GM12878 (cell line): Measurements from ENCODE around the gene NDUFV2. TPM values are rescaled to one million over a fixed set of nuclear protein-coding genes. Genes with fewer than 3 reads are reported as not detected.

Source experiments
- ATAC-seq: fragments of 200-7000 bp; cut with Tn5 transposase; 3 replicates; pipeline ENCODE4 v1.9.1; 2020; ENCODE audit warnings: mild to moderate bottlenecking, moderate library complexity
- BruUV-seq: library from RNA; stranded (reverse); fragments of 400-500 nt; replicated peaks from 2 replicates; lab custom pipeline; 2021; lab: Mats Ljungman, UMichigan
- CTCF ChIA-PET: fragments of 300-600 bp; sonication (Branson Sonifier 250); formaldehyde crosslinking; extraction: SDS; loops from one replicate; lab custom pipeline; 2021; ENCODE audit warnings: inconsistent platforms; lab: Yijun Ruan, JAX
- POLR2A ChIA-PET: fragments of 350-600 bp; formaldehyde crosslinking; extraction: SDS; loops from one replicate; lab custom pipeline; 2021; ENCODE audit warnings: inconsistent platforms; lab: Charles Lee
- RAD21 ChIA-PET: fragments of 300-600 bp; sonication (Branson Sonifier 250); formaldehyde crosslinking; loops from one replicate; lab custom pipeline; 2023; ENCODE audit warnings: antibody characterized with exemption; ENCODE audit not compliant: unreplicated experiment; lab: Charles Lee
- SMC1A ChIA-PET: fragments of 300-600 bp; sonication (Branson Sonifier 250); formaldehyde crosslinking; loops from one replicate; lab custom pipeline; 2023; ENCODE audit not compliant: unreplicated experiment, uncharacterized antibody; lab: Charles Lee
- DNase-seq: peaks from one replicate; pipeline ENCODE4 v3.0.0-alpha.2; 2011; ENCODE audit warnings: low read depth, low spot score
- FAIRE-seq: peaks from 3 replicates; lab custom pipeline; 2011; peaks lifted over from hg19 to GRCh38; lab: Jason Lieb, UNC
- H2AFZ ChIP-seq: 2 replicates; pipeline ENCODE4 v1.6.0; 2011; ENCODE audit warnings: low read depth, low read length, control low read depth; ENCODE audit not compliant: control insufficient read depth
- H3K27ac ChIP-seq: 2 replicates; pipeline ENCODE4 v1.5.1; 2011; ENCODE audit warnings: control low read depth; ENCODE audit not compliant: control insufficient read depth, insufficient read depth
- H3K27me3 ChIP-seq, 2 experiments: replicated peaks in 1 of 2; 2 replicates each; pipeline versions ENCODE4 v1.6.0 to v1.6.1; 2011; ENCODE audit warnings: low read length in 1 of 2; ENCODE audit not compliant: control insufficient read depth in 2 of 2, insufficient read depth in 2 of 2
- H3K36me3 ChIP-seq, 2 experiments: 2 replicates each; pipeline ENCODE4 v1.5.1; 2011; ENCODE audit warnings: low read length in 1 of 2; ENCODE audit not compliant: control insufficient read depth in 2 of 2, insufficient read depth in 2 of 2
- H3K4me1 ChIP-seq: 2 replicates; pipeline ENCODE4 v1.6.1; 2011; ENCODE audit warnings: mild to moderate bottlenecking, low read length, moderate library complexity, mixed read lengths; ENCODE audit not compliant: control insufficient read depth, insufficient read depth
- H3K4me2 ChIP-seq: 2 replicates; pipeline ENCODE4 v1.6.0; 2011; ENCODE audit warnings: control low read depth; ENCODE audit not compliant: control insufficient read depth, insufficient read depth
- H3K4me3 ChIP-seq: fragments of 200-600 bp; sonication (generic); 2 replicates; pipeline ENCODE4 v1.5.1; 2016
- H3K79me2 ChIP-seq: 2 replicates; pipeline ENCODE4 v1.6.0; 2011; ENCODE audit warnings: low read length; ENCODE audit not compliant: control insufficient read depth, insufficient read depth
- H3K9ac ChIP-seq: 2 replicates; pipeline ENCODE4 v1.8.0; 2011; ENCODE audit warnings: low read length, control low read depth, mixed read lengths; ENCODE audit not compliant: control insufficient read depth, insufficient read depth
- H3K9me3 ChIP-seq: replicated peaks from 3 replicates; pipeline ENCODE4 v1.5.1; 2011; ENCODE audit warnings: mild to moderate bottlenecking, low read length; ENCODE audit not compliant: control insufficient read depth, insufficient read depth
- H4K20me1 ChIP-seq: 2 replicates; pipeline ENCODE4 v1.6.0; 2011; ENCODE audit not compliant: control insufficient read depth, insufficient read depth
- EED ChIP-seq: sonication (generic); IDR thresholded peaks from 2 replicates; pipeline ENCODE4 v1.6.1; 2016; ENCODE audit warnings: antibody characterized with exemption, low read depth
- MEF2B ChIP-seq: fragments of 450-650 bp; IDR thresholded peaks from 2 replicates; pipeline ENCODE4 v1.6.1; 2018; ENCODE audit warnings: mild to moderate bottlenecking, moderate library complexity; ENCODE audit not compliant: partially characterized antibody, poor library complexity, severe bottlenecking
- WGBS: methylation state at CpG from one replicate; pipeline ENCODE4 v1.1.6; 2016; ENCODE audit warnings: low lambda C conversion rate; ENCODE audit not compliant: insufficient replicate concordance, insufficient coverage; ENCODE audit errors: missing lambda C conversion rate; 5-methylcytosine and 5-hydroxymethylcytosine counted together
- in situ Hi-C: fragments of 300-500 bp; cut with MboI; formaldehyde crosslinking; loops from 9 replicates; pipeline ENCODE4 v1.14.3; 2018; ENCODE audit warnings: mixed read lengths
- intact Hi-C: fragments of 100-400 bp; cut with micrococcal nuclease; formaldehyde crosslinking; loops from one replicate; pipeline ENCODE4 v1.14.2; 2022; ENCODE audit not compliant: unreplicated experiment
- polyA plus RNA-seq, 11 experiments: library from polyadenylated mRNA; depleted of rRNA in 4 of 11; unstranded in 6 of 11; stranded (reverse) in 5 of 11; fragments of >200 nt; fragmentation: Nextera tagmentation in 4 of 11; fragmentation: Illumina TruSeq in 1 of 11; extraction: Ambion mirVana in 4 of 11; extraction: Trizol in 1 of 11; gene quantifications; 1 replicate in 1 of 11; 2 replicates in 10 of 11; pipeline versions ENCODE4 v1.2.1 to v1.2.3, GENCODE V29; 2011 to 2016; ENCODE audit warnings: inconsistent platforms in 2 of 11, missing spikeins in 2 of 11, low read depth in 1 of 11
- total RNA-seq, 4 experiments: library from RNA; depleted of rRNA in 3 of 4; stranded (reverse); fragments of >200 nt in 3 of 4; fragmentation: Illumina TruSeq in 1 of 4; extraction: Trizol in 1 of 4; gene quantifications; 2 replicates each; pipeline versions ENCODE4 v1.2.1 to v1.2.3, GENCODE V29; 2013 to 2021
- TF ChIP-seq, protein P1 (sequence below), 3 experiments: IDR thresholded peaks in 2 of 3; conservative IDR thresholded peaks in 1 of 3; 2 replicates each; pipeline ENCODE4 v1.5.1; 2011; ENCODE audit warnings: low read depth in 3 of 3, low read length in 3 of 3, mild to moderate bottlenecking in 3 of 3, control low read depth in 2 of 3, moderate library complexity in 2 of 3, inconsistent platforms in 1 of 3, mixed read lengths in 1 of 3; ENCODE audit not compliant: control insufficient read depth in 2 of 3, insufficient read depth in 1 of 3; ENCODE audit errors: extremely low read depth in 1 of 3

NDUFV2 gene
- total and polyA plus RNA-seq, 10 of the 15 experiments (the other 5 are each of a cell fraction or from before 2014, with no cell fraction given): 236 to 590 (median 321) TPM

- intact Hi-C loops: loop anchor here (5.0 kb wide), 1 partner anchor 284 kb away; no protein-coding TSS in a partner anchor
- no peak overlapping the region for H3K4me3 ChIP-seq
- ChIA-PET CTCF (interaction anchor here (0.7 to 1.6 kb wide), 6 partner anchors 14 to 414 kb away, joined by 3 to 5 read pairs (median 4); no protein-coding TSS in a partner anchor), SMC1A (interaction anchor here (0.6 to 4.4 kb wide), 7 partner anchors 11 to 195 kb away, joined by 3 to 48 read pairs (median 5); no protein-coding TSS in a partner anchor), RAD21 (interaction anchor here (1.0 to 1.3 kb wide), 3 partner anchors 73 to 81 kb away, joined by 3 read pairs; no protein-coding TSS in a partner anchor), POLR2A (interaction anchor here (0.6 to 3.7 kb wide), 2 partner anchors 49 to 71 kb away, joined by 6 to 23 read pairs; no protein-coding TSS in a partner anchor)
- H3K4me2 ChIP-seq: peak overlapping the region; percentile 11; the same call in 1 of the 2 replicates
- peak overlapping the region; percentile 96 for H3K27ac ChIP-seq
- DNase-seq (no peak), ATAC-seq (no peak), FAIRE-seq (no peak)
- TF ChIP-seq MEF2B: no peak
- TF ChIP-seq EED: 0 out of 2 replicates have a peak, but pooled peaks have one; percentile 38
- TF ChIP-seq, protein P1, sequence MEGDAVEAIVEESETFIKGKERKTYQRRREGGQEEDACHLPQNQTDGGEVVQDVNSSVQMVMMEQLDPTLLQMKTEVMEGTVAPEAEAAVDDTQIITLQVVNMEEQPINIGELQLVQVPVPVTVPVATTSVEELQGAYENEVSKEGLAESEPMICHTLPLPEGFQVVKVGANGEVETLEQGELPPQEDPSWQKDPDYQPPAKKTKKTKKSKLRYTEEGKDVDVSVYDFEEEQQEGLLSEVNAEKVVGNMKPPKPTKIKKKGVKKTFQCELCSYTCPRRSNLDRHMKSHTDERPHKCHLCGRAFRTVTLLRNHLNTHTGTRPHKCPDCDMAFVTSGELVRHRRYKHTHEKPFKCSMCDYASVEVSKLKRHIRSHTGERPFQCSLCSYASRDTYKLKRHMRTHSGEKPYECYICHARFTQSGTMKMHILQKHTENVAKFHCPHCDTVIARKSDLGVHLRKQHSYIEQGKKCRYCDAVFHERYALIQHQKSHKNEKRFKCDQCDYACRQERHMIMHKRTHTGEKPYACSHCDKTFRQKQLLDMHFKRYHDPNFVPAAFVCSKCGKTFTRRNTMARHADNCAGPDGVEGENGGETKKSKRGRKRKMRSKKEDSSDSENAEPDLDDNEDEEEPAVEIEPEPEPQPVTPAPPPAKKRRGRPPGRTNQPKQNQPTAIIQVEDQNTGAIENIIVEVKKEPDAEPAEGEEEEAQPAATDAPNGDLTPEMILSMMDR (IDR thresholded peaks at IDR 0.05 in 2 of 3, conservative IDR thresholded peaks at IDR 0.05 in 1 of 3; ENCODE audit: control insufficient read depth in 2 of 3, extremely low read depth in 1 of 3, insufficient read depth in 1 of 3, low read depth in 3 of 3, low read length in 3 of 3): no peak
- in situ Hi-C loops: loop anchor here (10.0 kb wide), 1 partner anchor 266 kb away; the partner anchor contains the start of gene TWSG1
- no peaks in the 10 kb centered on the region for H3K79me2 ChIP-seq
- no TSS peak for BruUV-seq
- H4K20me1 ChIP-seq: no peaks in the 10 kb centered on the region
- H2AFZ ChIP-seq: peak overlapping the region; percentile 45; the same call in 1 of the 2 replicates
- H3K27me3 ChIP-seq: no peaks in the 10 kb centered on the region
- 89% methylated on average over 2 of the region's 2 CpGs for WGBS
- H3K9ac ChIP-seq: no peak overlapping the region
- peaks cover 55% of the 10 kb centered on the region for H3K4me1 ChIP-seq
- no peaks in the 10 kb centered on the region for H3K36me3 ChIP-seq
- H3K9me3 ChIP-seq: no peaks in the 10 kb centered on the region
These were observed 34.2 kb upstream of the NDUFV2 start for GRCh38 chr18:9068346-9068745.
